GM12878 (cell line): ENCODE data around the gene WTIP.

Experiments used
- BCL11A ChIP-seq: IDR thresholded peaks from 2 replicates; pipeline ENCODE4 v1.6.1; 2011; ENCODE audit warnings: low read depth, low read length
- BCLAF1 ChIP-seq: fragments of 450-650 bp; IDR thresholded peaks from 2 replicates; pipeline ENCODE4 v1.6.1; 2017; ENCODE audit warnings: antibody characterized with exemption, mild to moderate bottlenecking, moderate library complexity
- CTCF ChIP-seq, 3 experiments: IDR thresholded peaks in 2 of 3; conservative IDR thresholded peaks in 1 of 3; 2 replicates each; pipeline ENCODE4 v1.5.1; 2011; ENCODE audit warnings: low read depth in 3 of 3, low read length in 3 of 3, mild to moderate bottlenecking in 3 of 3, control low read depth in 2 of 3, moderate library complexity in 2 of 3, inconsistent platforms in 1 of 3, mixed read lengths in 1 of 3; ENCODE audit not compliant: control insufficient read depth in 2 of 3, insufficient read depth in 1 of 3; ENCODE audit errors: extremely low read depth in 1 of 3
- EP300 ChIP-seq, 2 experiments: fragments of 150-350 bp in 1 of 2; IDR thresholded peaks; 2 replicates each; pipeline ENCODE4 v1.6.1; 2011 to 2012; ENCODE audit warnings: low read depth in 2 of 2, low read length in 2 of 2, borderline replicate concordance in 1 of 2, improper control_type of control experiment in 1 of 2, inconsistent platforms in 1 of 2; ENCODE audit not compliant: control insufficient read depth in 1 of 2
- ETV6 ChIP-seq, 2 experiments: fragments of 450-650 bp in 1 of 2; IDR thresholded peaks in 1 of 2; conservative IDR thresholded peaks in 1 of 2; 2 replicates each; pipeline ENCODE4 v1.6.1; 2014; ENCODE audit warnings: antibody characterized with exemption in 1 of 2, borderline replicate concordance in 1 of 2, low read depth in 1 of 2, mild to moderate bottlenecking in 1 of 2, moderate library complexity in 1 of 2
- EZH2 ChIP-seq: IDR thresholded peaks from 2 replicates; pipeline ENCODE4 v1.6.1; 2012; ENCODE audit warnings: low read depth, mild to moderate bottlenecking, control low read depth, inconsistent platforms, low read length, borderline replicate concordance; ENCODE audit not compliant: control insufficient read depth
- MAX ChIP-seq: IDR thresholded peaks from 2 replicates; pipeline ENCODE4 v1.6.1; 2012; ENCODE audit warnings: low read depth, low read length, improper control_type of control experiment
- NRF1 ChIP-seq: conservative IDR thresholded peaks from 2 replicates; pipeline ENCODE4 v1.6.1; 2011; ENCODE audit warnings: mild to moderate bottlenecking, low read depth, low read length, improper control_type of control experiment
- RAD21 ChIP-seq: IDR thresholded peaks from 2 replicates; pipeline ENCODE4 v1.6.1; 2011; ENCODE audit warnings: mild to moderate bottlenecking, low read depth, low read length, moderate library complexity; ENCODE audit not compliant: insufficient read depth
- SRF ChIP-seq, 2 experiments: IDR thresholded peaks; 2 replicates each; pipeline ENCODE4 v1.6.1; 2011; ENCODE audit warnings: low read depth in 2 of 2, low read length in 2 of 2, mild to moderate bottlenecking in 1 of 2, moderate library complexity in 1 of 2
- YBX1 ChIP-seq: fragments of 450-650 bp; IDR thresholded peaks from 2 replicates; pipeline ENCODE4 v1.6.1; 2016; ENCODE audit warnings: antibody characterized with exemption
- ZBTB40 ChIP-seq: fragments of 450-650 bp; IDR thresholded peaks from 2 replicates; pipeline ENCODE4 v1.6.1; 2016; ENCODE audit warnings: mild to moderate bottlenecking, moderate library complexity, borderline replicate concordance
- ZNF384 ChIP-seq: IDR thresholded peaks from 2 replicates; pipeline ENCODE4 v1.6.1; 2012; ENCODE audit warnings: low read depth, mild to moderate bottlenecking, low read length, improper control_type of control experiment, borderline replicate concordance

- TF ChIP-seq CTCF (IDR thresholded peaks at IDR 0.05 in 2 of 3, conservative IDR thresholded peaks at IDR 0.05 in 1 of 3; ENCODE audit: control insufficient read depth in 2 of 3, extremely low read depth in 1 of 3, insufficient read depth in 1 of 3, low read depth in 3 of 3, low read length in 3 of 3), result no peak
- no peak for TF ChIP-seq ETV6 (conservative IDR thresholded peaks at IDR 0.05 in 1 of 2, IDR thresholded peaks at IDR 0.05 in 1 of 2; ENCODE audit: borderline replicate concordance in 1 of 2, low read depth in 1 of 2)
- no peak for TF ChIP-seq RAD21
- no peak for TF ChIP-seq EZH2
- TF ChIP-seq BCL11A, result no peak
- no peak for TF ChIP-seq BCLAF1
- TF ChIP-seq ZBTB40, result no peak
- no peak for TF ChIP-seq ZNF384
- no peak for TF ChIP-seq NRF1
- TF ChIP-seq EP300 (IDR thresholded peaks at IDR 0.05; ENCODE audit: borderline replicate concordance in 1 of 2, control insufficient read depth in 1 of 2, low read depth in 2 of 2, low read length in 2 of 2), result no peak
- no peak for TF ChIP-seq YBX1
- TF ChIP-seq MAX, result no peak
- no peak for TF ChIP-seq SRF (IDR thresholded peaks at IDR 0.05; ENCODE audit: low read depth in 2 of 2, low read length in 2 of 2)
These were observed 17.7 kb downstream of the WTIP start for GRCh38 chr19:34499155-34499834.
